H1 (cell line): ENCODE data around the gene GZMM. TPM values are rescaled to one million over a fixed set of nuclear protein-coding genes. Genes with fewer than 3 reads are reported as not detected.

Source experiments
- CTCF ChIA-PET: fragments of 300-600 bp; sonication (Branson Sonifier 250); formaldehyde crosslinking; loops from one replicate; lab custom pipeline; 2021; ENCODE audit not compliant: partially characterized antibody; lab: Charles Lee
- POLR2A ChIA-PET: fragments of 300-600 bp; sonication (Branson Sonifier 250); formaldehyde crosslinking; loops from one replicate; lab custom pipeline; 2021; ENCODE audit warnings: inconsistent platforms; ENCODE audit not compliant: partially characterized antibody; lab: Charles Lee
- DNase-seq, 2 experiments: peaks; one replicate each; pipeline versions ENCODE4 v3.0.0 to v3.0.0-alpha.2; 2010 to 2022; ENCODE audit warnings: low spot score in 2 of 2, low read depth in 1 of 2, mixed read lengths in 1 of 2
- FAIRE-seq: peaks from 2 replicates; lab custom pipeline; 2011; peaks lifted over from hg19 to GRCh38; lab: Jason Lieb, UNC
- H2AFZ ChIP-seq: 2 replicates; pipeline ENCODE4 v1.8.1; 2012; ENCODE audit warnings: low read length, inconsistent platforms
- H2AK5ac ChIP-seq: 2 replicates; pipeline ENCODE4 v1.6.1; 2013; ENCODE audit warnings: low read depth, low read length
- H2BK120ac ChIP-seq: replicated peaks from 2 replicates; pipeline ENCODE3; 2013; ENCODE audit warnings: low read depth, low read length, inconsistent platforms
- H2BK12ac ChIP-seq: 2 replicates; pipeline ENCODE4 v1.6.1; 2013; ENCODE audit warnings: low read depth, low read length
- H2BK15ac ChIP-seq: 2 replicates; pipeline ENCODE4 v1.6.1; 2013; ENCODE audit warnings: low read length
- H2BK20ac ChIP-seq: 2 replicates; pipeline ENCODE4 v1.6.1; 2013; ENCODE audit warnings: low read length
- H2BK5ac ChIP-seq: 2 replicates; pipeline ENCODE4 v1.6.1; 2013; ENCODE audit warnings: low read depth, low read length
- H3K14ac ChIP-seq: 2 replicates; pipeline ENCODE4 v1.6.1; 2013; ENCODE audit warnings: inconsistent platforms; ENCODE audit not compliant: insufficient read length
- H3K18ac ChIP-seq: 2 replicates; pipeline ENCODE4 v1.6.1; 2013; ENCODE audit warnings: low read length; ENCODE audit errors: extremely low read depth
- H3K23ac ChIP-seq: 2 replicates; pipeline ENCODE4 v1.6.1; 2013; ENCODE audit warnings: inconsistent platforms; ENCODE audit not compliant: insufficient read length
- H3K23me2 ChIP-seq: 2 replicates; pipeline ENCODE4 v1.6.1; 2013; ENCODE audit warnings: low read depth, low read length
- H3K27ac ChIP-seq: 2 replicates; pipeline ENCODE4 v1.6.1; 2011; ENCODE audit warnings: low read depth, low read length, inconsistent platforms
- H3K27me3 ChIP-seq, 4 experiments: replicated peaks in 1 of 4; 1 replicate in 1 of 4; 2 replicates in 3 of 4; pipeline versions ENCODE4 v1.6.1 to v1.8.1; 2011 to 2013; ENCODE audit warnings: low read length in 3 of 4, mild to moderate bottlenecking in 3 of 4, inconsistent platforms in 2 of 4, mixed read lengths in 2 of 4, moderate library complexity in 1 of 4; ENCODE audit not compliant: control insufficient read depth in 3 of 4, insufficient read depth in 3 of 4; ENCODE audit errors: extremely low read depth in 1 of 4
- H3K36me3 ChIP-seq, 4 experiments: 2 replicates each; pipeline versions ENCODE4 v1.6.1 to v1.8.1; 2011 to 2013; ENCODE audit warnings: mild to moderate bottlenecking in 4 of 4, low read length in 3 of 4, moderate library complexity in 2 of 4, control low read depth in 1 of 4, inconsistent platforms in 1 of 4; ENCODE audit not compliant: insufficient read depth in 4 of 4, control insufficient read depth in 2 of 4
- H3K4ac ChIP-seq: replicated peaks from 2 replicates; pipeline ENCODE3; 2013; ENCODE audit warnings: low read length, low read depth, mixed read lengths, inconsistent platforms; ENCODE audit not compliant: insufficient read length
- H3K4me1 ChIP-seq, 4 experiments: replicated peaks in 1 of 4; 1 replicate in 1 of 4; 2 replicates in 3 of 4; pipeline versions ENCODE4 v1.6.1 to v1.8.1; 2011 to 2013; ENCODE audit warnings: low read length in 3 of 4, inconsistent platforms in 2 of 4, mixed read lengths in 1 of 4; ENCODE audit not compliant: insufficient read depth in 4 of 4, control insufficient read depth in 3 of 4
- H3K4me2 ChIP-seq, 2 experiments: 2 replicates each; pipeline versions ENCODE4 v1.6.1 to v1.8.1; 2011 to 2013; ENCODE audit warnings: low read depth in 2 of 2, low read length in 2 of 2, control low read depth in 1 of 2, inconsistent platforms in 1 of 2, mild to moderate bottlenecking in 1 of 2; ENCODE audit not compliant: insufficient read depth in 1 of 2
- H3K4me3 ChIP-seq, 4 experiments: fragments of 200-600, 300-600 bp in 1 of 4; sonication (generic), shearing (Covaris generic), sonication (Bioruptor Twin) in 1 of 4; 2 replicates each; pipeline versions ENCODE4 v1.5.1 to v1.8.1; 2011 to 2016; ENCODE audit warnings: low read length in 4 of 4, low read depth in 3 of 4, control low read depth in 2 of 4, inconsistent platforms in 2 of 4, mild to moderate bottlenecking in 2 of 4, mixed read lengths in 1 of 4, moderate library complexity in 1 of 4; ENCODE audit not compliant: insufficient read depth in 2 of 4; ENCODE audit errors: extremely low read depth in 1 of 4
- H3K56ac ChIP-seq: replicated peaks from 2 replicates; pipeline ENCODE3; 2013; ENCODE audit warnings: low read depth, mild to moderate bottlenecking, mixed read lengths, low read length, inconsistent platforms; ENCODE audit not compliant: insufficient read length
- H3K79me1 ChIP-seq: 2 replicates; pipeline ENCODE4 v1.6.1; 2013; ENCODE audit warnings: low read depth, low read length, control low read depth
- H3K79me2 ChIP-seq, 2 experiments: 2 replicates each; pipeline versions ENCODE4 v1.6.1 to v1.8.1; 2012 to 2013; ENCODE audit warnings: low read length in 2 of 2, mild to moderate bottlenecking in 2 of 2, inconsistent platforms in 1 of 2; ENCODE audit not compliant: insufficient read depth in 2 of 2, control insufficient read depth in 1 of 2
- H3K9ac ChIP-seq, 4 experiments: replicated peaks in 1 of 4; 1 replicate in 1 of 4; 2 replicates in 3 of 4; pipeline versions ENCODE4 v1.6.1 to v1.8.1; 2011 to 2013; ENCODE audit warnings: low read depth in 3 of 4, low read length in 3 of 4, control low read depth in 2 of 4, mild to moderate bottlenecking in 2 of 4, moderate library complexity in 2 of 4, inconsistent platforms in 1 of 4; ENCODE audit errors: extremely low read depth in 1 of 4
- H3K9me3 ChIP-seq, 2 experiments: 2 replicates each; pipeline versions ENCODE4 v1.6.1 to v1.8.1; 2012 to 2013; ENCODE audit warnings: mild to moderate bottlenecking in 2 of 2, moderate library complexity in 2 of 2, control low read depth in 1 of 2, inconsistent platforms in 1 of 2, low read depth in 1 of 2, low read length in 1 of 2, mixed read lengths in 1 of 2; ENCODE audit not compliant: insufficient read depth in 2 of 2
- H4K20me1 ChIP-seq, 2 experiments: replicated peaks in 1 of 2; 2 replicates each; pipeline versions ENCODE3 to v1.8.1; 2011 to 2013; ENCODE audit warnings: inconsistent platforms in 2 of 2, low read length in 2 of 2, mild to moderate bottlenecking in 1 of 2; ENCODE audit not compliant: insufficient read depth in 2 of 2, control insufficient read depth in 1 of 2
- H4K5ac ChIP-seq: 2 replicates; pipeline ENCODE4 v1.6.1; 2013; ENCODE audit warnings: low read length, low read depth, mixed read lengths, inconsistent platforms; ENCODE audit not compliant: insufficient read length
- H4K8ac ChIP-seq: 2 replicates; pipeline ENCODE4 v1.8.0; 2013; ENCODE audit warnings: mild to moderate bottlenecking, moderate library complexity, low read length, inconsistent platforms; ENCODE audit not compliant: insufficient read depth; ENCODE audit errors: extremely low read depth
- H4K91ac ChIP-seq: replicated peaks from 2 replicates; pipeline ENCODE3; 2013; ENCODE audit warnings: low read length, mixed read lengths, inconsistent platforms; ENCODE audit not compliant: insufficient read length
- EP300 ChIP-seq, 2 experiments: IDR thresholded peaks; 1 replicate in 1 of 2; 2 replicates in 1 of 2; pipeline ENCODE4 v1.6.1; 2011 to 2012; ENCODE audit warnings: low read depth in 2 of 2, low read length in 2 of 2, mild to moderate bottlenecking in 2 of 2, borderline replicate concordance in 1 of 2, inconsistent platforms in 1 of 2, moderate library complexity in 1 of 2
- GTF2F1 ChIP-seq: IDR thresholded peaks from 2 replicates; pipeline ENCODE4 v1.6.1; 2012; ENCODE audit warnings: low read depth, low read length, improper control_type of control experiment, borderline replicate concordance
- JUND ChIP-seq: IDR thresholded peaks from 2 replicates; pipeline ENCODE4 v1.6.1; 2011; ENCODE audit warnings: mild to moderate bottlenecking, improper control_type of control experiment, low read length
- RAD21 ChIP-seq, 2 experiments: IDR thresholded peaks in 1 of 2; conservative IDR thresholded peaks in 1 of 2; 2 replicates each; pipeline ENCODE4 v1.6.1; 2011; ENCODE audit warnings: low read depth in 2 of 2, low read length in 2 of 2, improper control_type of control experiment in 1 of 2, inconsistent platforms in 1 of 2, mild to moderate bottlenecking in 1 of 2, moderate library complexity in 1 of 2
- RNF2 ChIP-seq: fragments of 200-900, 300-1000 bp; sonication (generic); IDR thresholded peaks from 2 replicates; pipeline ENCODE4 v1.7.1; 2016; ENCODE audit warnings: borderline replicate concordance, low read depth, mild to moderate bottlenecking, antibody characterized with exemption, low read length; ENCODE audit not compliant: poor library complexity, severe bottlenecking; ENCODE audit errors: missing control alignments
- SAP30 ChIP-seq: fragments of 300-600 bp; sonication (generic); IDR thresholded peaks from 2 replicates; pipeline ENCODE4 v1.7.1; 2012; ENCODE audit warnings: low read length, moderate library complexity, mild to moderate bottlenecking, inconsistent platforms; ENCODE audit not compliant: insufficient read depth, insufficient replicate concordance
- SIN3A ChIP-seq, 2 experiments: IDR thresholded peaks in 1 of 2; conservative IDR thresholded peaks in 1 of 2; 2 replicates each; pipeline ENCODE4 v1.6.1; 2011 to 2012; ENCODE audit warnings: low read length in 2 of 2, improper control_type of control experiment in 1 of 2, low read depth in 1 of 2, mild to moderate bottlenecking in 1 of 2
- SUZ12 ChIP-seq: fragments of 200-600 bp; sonication (generic); IDR thresholded peaks from 2 replicates; pipeline ENCODE4 v1.6.1; 2012; ENCODE audit warnings: mild to moderate bottlenecking, inconsistent platforms, low read length, moderate library complexity, mixed read lengths
- TAF7 ChIP-seq: optimal IDR thresholded peaks from 2 replicates; pipeline ENCODE3; 2011; ENCODE audit warnings: low read depth, mild to moderate bottlenecking, inconsistent platforms, low read length, moderate library complexity, borderline replicate concordance
- WGBS, 2 experiments: shearing (Covaris generic) in 1 of 2; methylation state at CpG; one replicate each; pipeline versions ENCODE4 v1.1.6 to v1.1.7; 2013 to 2015; ENCODE audit warnings: low lambda C conversion rate in 2 of 2, mixed read lengths in 2 of 2, inconsistent platforms in 1 of 2, low coverage in 1 of 2, missing lambda C conversion rate in 1 of 2; ENCODE audit not compliant: insufficient replicate concordance in 2 of 2, insufficient coverage in 1 of 2, insufficient read length in 1 of 2; ENCODE audit errors: extremely low coverage in 1 of 2, missing lambda C conversion rate in 1 of 2; 5-methylcytosine and 5-hydroxymethylcytosine counted together
- polyA plus RNA-seq, 7 experiments: library from polyadenylated mRNA; depleted of rRNA in 3 of 7; stranded (reverse) in 5 of 7; unstranded in 2 of 7; fragments of >200 nt in 5 of 7; fragments of 200-250 nt in 2 of 7; gene quantifications; 1 replicate in 5 of 7; 2 replicates in 1 of 7; 4 replicates in 1 of 7; pipeline versions ENCODE4 v1.2.1 to v1.2.3, GENCODE V29; 2011 to 2013; ENCODE audit warnings: missing spikeins in 2 of 7, mixed read lengths in 2 of 7
- total RNA-seq: library from RNA; stranded (reverse); fragmentation: NEBNext Ultra II Directional; extraction: Animal tissue kit (Norgen Biotek cat#: 25700); gene quantifications from 2 replicates; pipeline ENCODE4 v1.2.1, GENCODE V29; 2021

GZMM gene
- total and polyA plus RNA-seq, 2 of the 8 experiments (the other 6 are each of a cell fraction or from before 2014, with no cell fraction given): 0.09 to 0.32 TPM

DNA sequence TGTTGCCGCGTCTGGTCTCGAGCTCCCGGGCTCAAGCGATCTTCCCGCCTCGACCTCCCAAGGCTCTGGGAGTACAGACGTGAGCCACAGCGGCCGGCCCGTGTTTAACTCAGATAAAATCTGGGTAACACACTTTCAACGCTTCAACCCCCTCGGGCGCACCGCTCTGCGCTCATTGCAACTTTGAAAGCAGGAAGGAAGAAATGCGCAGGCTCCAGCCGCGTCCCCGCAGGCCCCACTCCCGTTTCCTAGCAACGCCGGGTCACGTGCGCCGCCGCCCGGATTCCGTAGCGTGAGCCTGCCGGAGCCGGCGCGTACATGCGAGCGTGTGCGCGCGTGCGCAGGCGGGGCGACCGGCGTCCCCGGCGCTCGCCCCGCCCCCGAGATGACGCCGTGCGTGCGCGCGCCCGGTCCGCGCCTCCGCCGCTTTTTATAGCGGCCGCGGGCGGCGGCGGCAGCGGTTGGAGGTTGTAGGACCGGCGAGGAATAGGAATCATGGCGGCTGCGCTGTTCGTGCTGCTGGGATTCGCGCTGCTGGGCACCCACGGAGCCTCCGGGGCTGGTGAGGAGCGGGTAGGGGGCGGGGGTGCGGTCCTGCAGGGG is 28.4 kb downstream of the GZMM start, which contains the start of gene BSG:
Gene BSG (plus strand): TSS at position 457 of the 603 bp plus-strand sequence. CDS start 39 bp downstream, at position 496.
- Histone ChIP-seq H2BK5ac (peak within 1 kb of the TSS; percentile 96), H2AK5ac (no peak within 1 kb of the TSS), H3K14ac (no peak within 1 kb of the TSS), H4K20me1 (peaks cover 19 to 24% of the 10 kb centered on the region in 2 experiments), H4K91ac (peak within 1 kb of the TSS; percentile 99), H2BK12ac (peak within 1 kb of the TSS; percentile 86), H3K4me1 (peaks cover 0 to 21% (median 11%) of the 10 kb centered on the region in 4 experiments; a peak in 5 of 7 replicates), H4K5ac (peak within 1 kb of the TSS; percentile 75), H3K23ac (no peak within 1 kb of the TSS), H3K79me1 (peaks cover 6% of the 10 kb centered on the region), H3K23me2 (peaks cover 11% of the 10 kb centered on the region; the same call in 1 of the 2 replicates), H2BK20ac (no peak within 1 kb of the TSS), H2AFZ (0 out of 2 replicates have a peak within 1 kb of the TSS, but pooled peaks have one; percentile 10), H3K4ac (peak within 1 kb of the TSS; percentile 71), H3K56ac (peak within 1 kb of the TSS; percentile 86), H3K9ac (peak within 1 kb of the TSS; percentile 90 to 95 (median 92)), H3K18ac (peak within 1 kb of the TSS; percentile 85), H3K4me2 (peak within 1 kb of the TSS; percentile 96 to 99), H4K8ac (peak within 1 kb of the TSS; percentile 97), H3K9me3 (peaks cover 0 to 5% of the 10 kb centered on the region in 2 experiments; a peak in 1 of 4 replicates), H2BK15ac (peak within 1 kb of the TSS; percentile 49; the same call in 1 of the 2 replicates), H2BK120ac (peak within 1 kb of the TSS; percentile 96), H3K36me3 (peaks cover 0 to 5% (median under 1%) of the 10 kb centered on the region in 4 experiments; a peak in 2 of 8 replicates), H3K27me3 (peaks cover 0 to 3% (median 0%) of the 10 kb centered on the region in 4 experiments; a peak in 1 of 7 replicates), H3K4me3 (peak within 1 kb of the TSS; percentile 93 to 97 (median 94)), H3K27ac (peak within 1 kb of the TSS; percentile 81), H3K79me2 (peaks cover 41 to 48% of the 10 kb centered on the region in 2 experiments)
- ChIA-PET POLR2A (interaction anchor here (0.6 to 2.4 kb wide), 50 partner anchors 10 to 697 kb away, joined by 3 to 17 read pairs (median 4); partner anchors contain the start of genes CDC34, CIRBP, HCN2 and POLRMT), CTCF (interaction anchor here (0.7 kb wide), 1 partner anchor 16 kb away, joined by 3 read pairs; no protein-coding TSS in a partner anchor)
- FAIRE-seq (no peak), DNase-seq (peak; percentile 94 to 97)
- 1% methylated on average over 52 of the region's 79 CpGs; no CpG with 5 or more reads in 1 of the 2 experiments for WGBS, 2 experiments
- TF ChIP-seq JUND (0 out of 2 replicates have a peak, but pooled peaks have one; percentile 4), SAP30 (no peak), EP300 (IDR thresholded peaks at IDR 0.05; ENCODE audit: borderline replicate concordance in 1 of 2, low read depth in 2 of 2, low read length in 2 of 2) (peak in 1 of 2 experiments; percentile 36; a peak in 1 of 3 replicates), RNF2 (no peak), SIN3A (conservative IDR thresholded peaks at IDR 0.05 in 1 of 2, IDR thresholded peaks at IDR 0.05 in 1 of 2; ENCODE audit: low read depth in 1 of 2, low read length in 2 of 2) (peak in 1 of 2 experiments; percentile 89; a peak in 2 of 4 replicates), SUZ12 (no peak), TAF7 (peak; percentile 92), RAD21 (IDR thresholded peaks at IDR 0.05 in 1 of 2, conservative IDR thresholded peaks at IDR 0.05 in 1 of 2; ENCODE audit: low read depth in 2 of 2, low read length in 2 of 2) (no peak), GTF2F1 (peak; percentile 85)
